PC-9 (cell line): ENCODE results near the gene SNTG2. TPM values are rescaled to one million over a fixed set of nuclear protein-coding genes. Genes with fewer than 3 reads are reported as not detected.

Source experiments
- BruUV-seq: library from RNA; stranded (reverse); fragments of 400-500 nt; replicated peaks from 2 replicates; lab custom pipeline; 2021; lab: Mats Ljungman, UMichigan
- CTCF ChIA-PET: fragments of 300-600 bp; sonication (Branson Sonifier 250); formaldehyde crosslinking; loops from one replicate; lab custom pipeline; 2022; ENCODE audit warnings: antibody characterized with exemption; lab: Charles Lee
- POLR2A ChIA-PET: fragments of 300-600 bp; sonication (Branson Sonifier 250); formaldehyde crosslinking; loops from one replicate; lab custom pipeline; 2022; ENCODE audit warnings: antibody characterized with exemption; ENCODE audit not compliant: unreplicated experiment; lab: Charles Lee
- DNase-seq, 2 experiments: peaks; one replicate each; pipeline versions ENCODE4 v3.0.0 to v3.0.0-alpha.2; 2015 to 2022; ENCODE audit warnings: mixed read lengths in 1 of 2
- H2AFZ ChIP-seq: fragments of 200-600 bp; sonication (generic); 2 replicates; pipeline ENCODE4 v1.8.1; 2017; ENCODE audit warnings: antibody characterized with exemption
- H3F3A ChIP-seq: fragments of 200-600 bp; sonication (generic); 2 replicates; pipeline ENCODE4 v1.8.1; 2017; ENCODE audit warnings: antibody characterized with exemption, mild to moderate bottlenecking, low read depth; ENCODE audit not compliant: insufficient read depth
- H3K27ac ChIP-seq: fragments of 200-600 bp; sonication (generic); 2 replicates; pipeline ENCODE4 v1.6.1; 2016; ENCODE audit warnings: mixed run types
- H3K27me3 ChIP-seq: fragments of 200-600 bp; sonication (generic); 2 replicates; pipeline ENCODE4 v1.6.1; 2016; ENCODE audit warnings: low read depth, mixed run types; ENCODE audit not compliant: insufficient read depth
- H3K36me3 ChIP-seq: fragments of 200-600 bp; sonication (generic); 2 replicates; pipeline ENCODE4 v1.6.1; 2016; ENCODE audit warnings: low read depth, mixed run types
- H3K4me1 ChIP-seq: fragments of 200-600 bp; sonication (generic); replicated peaks from 2 replicates; pipeline ENCODE4 v1.6.1; 2016; ENCODE audit warnings: mixed run types; ENCODE audit not compliant: insufficient read depth
- H3K4me2 ChIP-seq: fragments of 200-600 bp; sonication (generic); 2 replicates; pipeline ENCODE4 v1.6.1; 2017; ENCODE audit warnings: mixed run types
- H3K4me3 ChIP-seq: fragments of 200-600 bp; sonication (generic); 2 replicates; pipeline ENCODE4 v1.6.1; 2016; ENCODE audit warnings: mixed run types
- H3K79me2 ChIP-seq: fragments of 200-600 bp; sonication (generic); 2 replicates; pipeline ENCODE4 v1.6.1; 2017; ENCODE audit warnings: low read depth, mixed run types
- H3K9me2 ChIP-seq: fragments of 200-600 bp; sonication (generic); 2 replicates; pipeline ENCODE4 v1.8.1; 2017; ENCODE audit warnings: mild to moderate bottlenecking; ENCODE audit not compliant: insufficient read depth
- H3K9me3 ChIP-seq: fragments of 200-600 bp; sonication (generic); 2 replicates; pipeline ENCODE4 v1.8.1; 2016; ENCODE audit warnings: low read depth; ENCODE audit not compliant: insufficient read depth
- H4K20me1 ChIP-seq: fragments of 200-600 bp; sonication (generic); 2 replicates; pipeline ENCODE4 v1.8.1; 2017; ENCODE audit not compliant: insufficient read depth
- CTCF ChIP-seq: fragments of 200-600 bp; sonication (generic); conservative IDR thresholded peaks from 2 replicates; pipeline ENCODE4 v1.6.1; 2017; ENCODE audit warnings: mixed run types, antibody characterized with exemption, mild to moderate bottlenecking, moderate library complexity
- EZH2 ChIP-seq: fragments of 200-600 bp; sonication (generic); IDR thresholded peaks from 2 replicates; pipeline ENCODE4 v1.8.0; 2017; ENCODE audit warnings: antibody characterized with exemption, low read depth
- intact Hi-C: fragments of 100-400 bp; cut with micrococcal nuclease; formaldehyde crosslinking; loops from one replicate; pipeline ENCODE4 v1.10.0; 2022; ENCODE audit not compliant: unreplicated experiment
- total RNA-seq: library from RNA; stranded (reverse); gene quantifications from 2 replicates; pipeline ENCODE4 v1.2.3, GENCODE V29; 2021

The SNTG2 gene
- total RNA-seq, 1 experiment from 2014 or later = not detected

GRCh38 chr2:1156531-1156930, 205.9 kb downstream of the SNTG2 start:
- H3K9me3 ChIP-seq = no peaks in the 10 kb centered on the region
- no peaks in the 10 kb centered on the region; the same call in 1 of the 2 replicates for H4K20me1 ChIP-seq
- H2AFZ ChIP-seq = no peak overlapping the region
- H3F3A ChIP-seq = peaks cover 4% of the 10 kb centered on the region; the same call in 1 of the 2 replicates
- no peaks in the 10 kb centered on the region for H3K36me3 ChIP-seq
- no peak overlapping the region for H3K4me3 ChIP-seq
- ChIA-PET POLR2A (no interaction called here), CTCF (no interaction called here)
- H3K4me1 ChIP-seq = no peaks in the 10 kb centered on the region
- intact Hi-C loops = no loop called here
- no peaks in the 10 kb centered on the region for H3K9me2 ChIP-seq
- BruUV-seq = no TSS peak
- no peak overlapping the region for H3K27ac ChIP-seq
- DNase-seq = no peak
- peaks cover 78% of the 10 kb centered on the region for H3K27me3 ChIP-seq
- H3K4me2 ChIP-seq = no peak overlapping the region
- TF ChIP-seq EZH2 = no peak
- no peaks in the 10 kb centered on the region for H3K79me2 ChIP-seq

GRCh38 chr2:1157107-1157506, 206.5 kb downstream of the SNTG2 start:
- no peaks in the 10 kb centered on the region for H3K4me1 ChIP-seq
- DNase-seq = no peak
- H3K4me3 ChIP-seq = no peak overlapping the region
- H3K79me2 ChIP-seq = no peaks in the 10 kb centered on the region
- H3F3A ChIP-seq = peaks cover 4% of the 10 kb centered on the region; the same call in 1 of the 2 replicates
- no peak overlapping the region for H2AFZ ChIP-seq
- no peaks in the 10 kb centered on the region for H3K36me3 ChIP-seq
- no peaks in the 10 kb centered on the region for H3K9me2 ChIP-seq
- ChIA-PET POLR2A (no interaction called here), CTCF (no interaction called here)
- intact Hi-C loops = no loop called here
- H3K9me3 ChIP-seq = no peaks in the 10 kb centered on the region
- no TSS peak for BruUV-seq
- peaks cover 74% of the 10 kb centered on the region for H3K27me3 ChIP-seq
- no peak overlapping the region for H3K4me2 ChIP-seq
- no peak for TF ChIP-seq EZH2
- no peak for TF ChIP-seq CTCF
- H4K20me1 ChIP-seq = no peaks in the 10 kb centered on the region
- H3K27ac ChIP-seq = no peak overlapping the region

- no TSS peak for BruUV-seq
- H3K27me3 ChIP-seq = peaks cover 69% of the 10 kb centered on the region
- intact Hi-C loops = no loop called here
- H3K4me3 ChIP-seq = no peak overlapping the region
- H3K79me2 ChIP-seq = no peaks in the 10 kb centered on the region
- no peaks in the 10 kb centered on the region for H3K9me3 ChIP-seq
- CTCF ChIA-PET = no interaction called here
- no peak overlapping the region for H2AFZ ChIP-seq
- no peaks in the 10 kb centered on the region for H3F3A ChIP-seq
- H3K4me2 ChIP-seq = no peak overlapping the region
- no peak overlapping the region for H3K27ac ChIP-seq
- no peak for TF ChIP-seq EZH2
- TF ChIP-seq CTCF = no peak
- H3K9me2 ChIP-seq = no peaks in the 10 kb centered on the region
- H3K36me3 ChIP-seq = no peaks in the 10 kb centered on the region
- no peaks in the 10 kb centered on the region for H4K20me1 ChIP-seq
- DNase-seq = no peak
- H3K4me1 ChIP-seq = no peaks in the 10 kb centered on the region
- POLR2A ChIA-PET = no interaction called here
Measured at GRCh38 chr2:1159013-1159412, 208.4 kb downstream of the SNTG2 start.

GRCh38 chr2:1162246-1162645, 211.6 kb downstream of the SNTG2 start:
- Histone ChIP-seq H2AFZ (no peak overlapping the region), H3F3A (no peaks in the 10 kb centered on the region), H3K27me3 (peaks cover 54% of the 10 kb centered on the region), H3K9me3 (no peaks in the 10 kb centered on the region), H3K27ac (no peak overlapping the region), H4K20me1 (no peaks in the 10 kb centered on the region), H3K4me1 (no peaks in the 10 kb centered on the region), H3K4me3 (no peak overlapping the region), H3K9me2 (no peaks in the 10 kb centered on the region), H3K79me2 (no peaks in the 10 kb centered on the region), H3K4me2 (no peak overlapping the region), H3K36me3 (no peaks in the 10 kb centered on the region)
- BruUV-seq = no TSS peak
- intact Hi-C loops = no loop called here
- DNase-seq = no peak
- POLR2A ChIA-PET = no interaction called here
- TF ChIP-seq CTCF = no peak
- no peak for TF ChIP-seq EZH2
- CTCF ChIA-PET = no interaction called here
